Caco-2 (cell line): ENCODE results near the gene UGGT2. TPM values are rescaled to one million over a fixed set of nuclear protein-coding genes. Genes with fewer than 3 reads are reported as not detected.

ENCODE experiments used
- Bru-seq: library from RNA; stranded (reverse); fragments of 400-500 nt; gene quantifications from one replicate; lab custom pipeline; 2021; lab: Mats Ljungman, UMichigan
- BruChase-seq, 2 experiments: library from RNA; stranded (reverse); fragments of 400-500 nt; gene quantifications; one replicate each; lab custom pipeline; 2021; lab: Mats Ljungman, UMichigan
- BruUV-seq: library from RNA; stranded (reverse); fragments of 400-500 nt; replicated peaks from 2 replicates; lab custom pipeline; 2021; lab: Mats Ljungman, UMichigan
- CTCF ChIA-PET: fragments of 300-600 bp; sonication (Branson Sonifier 250); formaldehyde crosslinking; loops from one replicate; lab custom pipeline; 2022; ENCODE audit warnings: antibody characterized with exemption; lab: Charles Lee
- POLR2A ChIA-PET: fragments of 300-600 bp; sonication (Branson Sonifier 250); formaldehyde crosslinking; loops from one replicate; lab custom pipeline; 2022; ENCODE audit warnings: antibody characterized with exemption; lab: Charles Lee
- DNase-seq, 2 experiments: peaks; one replicate each; pipeline versions ENCODE4 v3.0.0 to v3.0.0-alpha.2; 2020 to 2022
- H3K27me3 ChIP-seq: replicated peaks from 2 replicates; pipeline ENCODE4 v1.6.0; 2011; ENCODE audit warnings: low read length; ENCODE audit not compliant: control insufficient read depth, insufficient read depth
- H3K36me3 ChIP-seq: 2 replicates; pipeline ENCODE4 v1.5.1; 2011; ENCODE audit warnings: low read length; ENCODE audit not compliant: control insufficient read depth, insufficient read depth
- H3K4me1 ChIP-seq: fragments of 250-450 bp; sonication (Bioruptor Pico); 2 replicates; pipeline ENCODE4 v1.5.1; 2020; ENCODE audit warnings: mild to moderate bottlenecking
- H3K4me3 ChIP-seq: 2 replicates; pipeline ENCODE4 v1.5.1; 2011; ENCODE audit warnings: low read depth, mild to moderate bottlenecking, control low read depth, low read length
- H3K9me3 ChIP-seq: fragments of 250-450 bp; sonication (Bioruptor Pico); 2 replicates; pipeline ENCODE4 v1.5.1; 2020; ENCODE audit warnings: mild to moderate bottlenecking, moderate library complexity
- H3K27ac Mint-ChIP-seq: one replicate; pipeline ENCODE4 v1.8.0; 2022; ENCODE audit warnings: mixed read lengths; ENCODE audit not compliant: unreplicated experiment
- H3K27me3 Mint-ChIP-seq: one replicate; pipeline ENCODE4 v1.8.0; 2022; ENCODE audit warnings: mixed read lengths; ENCODE audit not compliant: insufficient read depth, unreplicated experiment
- H3K36me3 Mint-ChIP-seq: one replicate; pipeline ENCODE4 v1.8.0; 2022; ENCODE audit warnings: mild to moderate bottlenecking, mixed read lengths; ENCODE audit not compliant: insufficient read depth, unreplicated experiment
- H3K4me1 Mint-ChIP-seq: one replicate; pipeline ENCODE4 v1.8.0; 2022; ENCODE audit warnings: low read depth, mixed read lengths; ENCODE audit not compliant: unreplicated experiment
- H3K4me3 Mint-ChIP-seq: one replicate; pipeline ENCODE4 v1.8.0; 2022; ENCODE audit warnings: mild to moderate bottlenecking, moderate library complexity, mixed read lengths; ENCODE audit not compliant: unreplicated experiment
- H3K9me3 Mint-ChIP-seq: one replicate; pipeline ENCODE4 v1.8.0; 2022; ENCODE audit warnings: mixed read lengths; ENCODE audit not compliant: unreplicated experiment
- intact Hi-C: fragments of 100-400 bp; cut with micrococcal nuclease; formaldehyde crosslinking; loops from one replicate; pipeline ENCODE4 v1.10.0; 2022; ENCODE audit not compliant: unreplicated experiment
- long read RNA-seq: library from polyadenylated mRNA; stranded (forward); transcript quantifications from one replicate; pipeline ENCODE4 v2.0.0, GENCODE V29; 2022
- total RNA-seq: library from RNA; stranded (reverse); gene quantifications from 2 replicates; pipeline ENCODE4 v1.2.3, GENCODE V29; 2022
- TF ChIP-seq, protein P1 (sequence below), 2 experiments: fragments of 200-600 bp in 1 of 2; IDR thresholded peaks; 1 replicate in 1 of 2; 2 replicates in 1 of 2; pipeline versions ENCODE4 v1.5.1 to v1.8.0; 2011 to 2022; ENCODE audit warnings: antibody characterized with exemption in 1 of 2, control low read depth in 1 of 2, inconsistent platforms in 1 of 2, low read depth in 1 of 2, low read length in 1 of 2, mild to moderate bottlenecking in 1 of 2, moderate library complexity in 1 of 2; ENCODE audit not compliant: insufficient read depth in 1 of 2, severe bottlenecking in 1 of 2, unreplicated experiment in 1 of 2

The UGGT2 gene, protein sequence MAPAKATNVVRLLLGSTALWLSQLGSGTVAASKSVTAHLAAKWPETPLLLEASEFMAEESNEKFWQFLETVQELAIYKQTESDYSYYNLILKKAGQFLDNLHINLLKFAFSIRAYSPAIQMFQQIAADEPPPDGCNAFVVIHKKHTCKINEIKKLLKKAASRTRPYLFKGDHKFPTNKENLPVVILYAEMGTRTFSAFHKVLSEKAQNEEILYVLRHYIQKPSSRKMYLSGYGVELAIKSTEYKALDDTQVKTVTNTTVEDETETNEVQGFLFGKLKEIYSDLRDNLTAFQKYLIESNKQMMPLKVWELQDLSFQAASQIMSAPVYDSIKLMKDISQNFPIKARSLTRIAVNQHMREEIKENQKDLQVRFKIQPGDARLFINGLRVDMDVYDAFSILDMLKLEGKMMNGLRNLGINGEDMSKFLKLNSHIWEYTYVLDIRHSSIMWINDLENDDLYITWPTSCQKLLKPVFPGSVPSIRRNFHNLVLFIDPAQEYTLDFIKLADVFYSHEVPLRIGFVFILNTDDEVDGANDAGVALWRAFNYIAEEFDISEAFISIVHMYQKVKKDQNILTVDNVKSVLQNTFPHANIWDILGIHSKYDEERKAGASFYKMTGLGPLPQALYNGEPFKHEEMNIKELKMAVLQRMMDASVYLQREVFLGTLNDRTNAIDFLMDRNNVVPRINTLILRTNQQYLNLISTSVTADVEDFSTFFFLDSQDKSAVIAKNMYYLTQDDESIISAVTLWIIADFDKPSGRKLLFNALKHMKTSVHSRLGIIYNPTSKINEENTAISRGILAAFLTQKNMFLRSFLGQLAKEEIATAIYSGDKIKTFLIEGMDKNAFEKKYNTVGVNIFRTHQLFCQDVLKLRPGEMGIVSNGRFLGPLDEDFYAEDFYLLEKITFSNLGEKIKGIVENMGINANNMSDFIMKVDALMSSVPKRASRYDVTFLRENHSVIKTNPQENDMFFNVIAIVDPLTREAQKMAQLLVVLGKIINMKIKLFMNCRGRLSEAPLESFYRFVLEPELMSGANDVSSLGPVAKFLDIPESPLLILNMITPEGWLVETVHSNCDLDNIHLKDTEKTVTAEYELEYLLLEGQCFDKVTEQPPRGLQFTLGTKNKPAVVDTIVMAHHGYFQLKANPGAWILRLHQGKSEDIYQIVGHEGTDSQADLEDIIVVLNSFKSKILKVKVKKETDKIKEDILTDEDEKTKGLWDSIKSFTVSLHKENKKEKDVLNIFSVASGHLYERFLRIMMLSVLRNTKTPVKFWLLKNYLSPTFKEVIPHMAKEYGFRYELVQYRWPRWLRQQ (N-terminal part only)
- 35.5 and 42.0 TPM in 2 replicates for total RNA-seq
- percentile 84 among the genes with signal in this experiment for Bru-seq, nascent RNA
- percentile 87 among the genes with signal in this experiment for BruChase-seq, experiment 1, labeled RNA remaining after a 2-hour chase
- BruChase-seq, experiment 2, labeled RNA remaining after a 6-hour chase: percentile 74 among the genes with signal in this experiment
- long read RNA-seq, full-length matches to known transcripts: 24 of 58 reads
- long read RNA-seq, partial matches to known transcripts: 11 of 58 reads
- long read RNA-seq, other reads (novel, unspliced or antisense): 23 of 58 reads

DNA sequence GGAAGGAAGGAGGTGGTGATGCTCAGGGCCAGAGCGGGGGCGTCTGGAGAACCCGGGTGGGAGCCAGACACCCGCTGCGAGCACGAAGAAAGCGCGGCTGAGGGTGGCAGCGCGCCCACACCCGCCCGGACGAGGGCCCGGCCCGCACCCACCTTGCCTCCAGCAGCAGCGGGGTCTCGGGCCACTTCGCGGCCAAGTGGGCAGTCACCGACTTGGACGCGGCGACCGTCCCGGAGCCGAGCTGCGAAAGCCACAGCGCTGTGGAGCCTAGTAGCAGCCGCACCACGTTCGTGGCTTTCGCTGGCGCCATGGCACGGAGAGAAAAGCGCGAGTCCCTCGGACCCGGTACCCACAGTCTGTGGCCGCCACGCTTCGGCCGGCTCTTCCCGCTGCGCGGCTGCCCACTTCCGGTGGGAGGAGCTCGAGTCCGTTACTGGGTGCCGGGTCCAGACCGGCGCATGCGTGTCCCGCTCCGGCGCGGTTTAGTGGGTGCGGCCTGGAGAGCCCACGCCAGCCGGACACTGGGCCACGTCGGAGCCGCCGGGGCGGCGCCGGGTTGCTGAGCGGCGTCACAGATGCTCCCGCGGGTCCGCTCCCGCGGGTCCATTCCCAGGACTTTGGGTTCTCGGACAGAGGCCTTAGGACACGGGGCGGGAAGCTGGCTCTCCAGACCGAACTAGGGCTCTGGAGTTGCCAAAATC, at the start of gene UGGT2:
TSS of gene UGGT2 (minus strand) at position 399 of the 701 bp plus-strand sequence. CDS start at position 310, 89 bp downstream.
- peaks cover 2% of the 10 kb centered on the region for H3K27me3 Mint-ChIP-seq
- peaks cover 13% of the 10 kb centered on the region for H3K36me3 Mint-ChIP-seq
- H3K4me1 Mint-ChIP-seq: no peaks in the 10 kb centered on the region
- Histone ChIP-seq H3K9me3 (no peaks in the 10 kb centered on the region), H3K27me3 (no peaks in the 10 kb centered on the region), H3K4me1 (no peaks in the 10 kb centered on the region), H3K4me3 (peak within 1 kb of the TSS; percentile 100), H3K36me3 (no peaks in the 10 kb centered on the region)
- ChIA-PET CTCF (interaction anchor here (2.7 kb wide), 1 partner anchor 33 kb away, joined by 33 read pairs; no protein-coding TSS in a partner anchor), POLR2A (interaction anchor here (0.5 to 1.6 kb wide), 11 partner anchors 8 to 1381 kb away, joined by 3 to 12 read pairs (median 4); partner anchors contain the start of genes DNAJC3 and RAP2A)
- BruUV-seq: no TSS peak
- peak within 1 kb of the TSS; percentile 87 for H3K4me3 Mint-ChIP-seq
- H3K27ac Mint-ChIP-seq: peak within 1 kb of the TSS; percentile 88
- TF ChIP-seq, protein P1, sequence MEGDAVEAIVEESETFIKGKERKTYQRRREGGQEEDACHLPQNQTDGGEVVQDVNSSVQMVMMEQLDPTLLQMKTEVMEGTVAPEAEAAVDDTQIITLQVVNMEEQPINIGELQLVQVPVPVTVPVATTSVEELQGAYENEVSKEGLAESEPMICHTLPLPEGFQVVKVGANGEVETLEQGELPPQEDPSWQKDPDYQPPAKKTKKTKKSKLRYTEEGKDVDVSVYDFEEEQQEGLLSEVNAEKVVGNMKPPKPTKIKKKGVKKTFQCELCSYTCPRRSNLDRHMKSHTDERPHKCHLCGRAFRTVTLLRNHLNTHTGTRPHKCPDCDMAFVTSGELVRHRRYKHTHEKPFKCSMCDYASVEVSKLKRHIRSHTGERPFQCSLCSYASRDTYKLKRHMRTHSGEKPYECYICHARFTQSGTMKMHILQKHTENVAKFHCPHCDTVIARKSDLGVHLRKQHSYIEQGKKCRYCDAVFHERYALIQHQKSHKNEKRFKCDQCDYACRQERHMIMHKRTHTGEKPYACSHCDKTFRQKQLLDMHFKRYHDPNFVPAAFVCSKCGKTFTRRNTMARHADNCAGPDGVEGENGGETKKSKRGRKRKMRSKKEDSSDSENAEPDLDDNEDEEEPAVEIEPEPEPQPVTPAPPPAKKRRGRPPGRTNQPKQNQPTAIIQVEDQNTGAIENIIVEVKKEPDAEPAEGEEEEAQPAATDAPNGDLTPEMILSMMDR (IDR thresholded peaks at IDR 0.05; ENCODE audit: insufficient read depth in 1 of 2, low read depth in 1 of 2, low read length in 1 of 2, severe bottlenecking in 1 of 2, unreplicated experiment in 1 of 2): no peak
- intact Hi-C loops: loop anchor here (1.0 to 5.0 kb wide), 3 partner anchors 33 to 1380 kb away; partner anchors contain the start of gene DNAJC3
- H3K9me3 Mint-ChIP-seq: no peaks in the 10 kb centered on the region
- DNase-seq: peak; percentile 96 to 97

DNA sequence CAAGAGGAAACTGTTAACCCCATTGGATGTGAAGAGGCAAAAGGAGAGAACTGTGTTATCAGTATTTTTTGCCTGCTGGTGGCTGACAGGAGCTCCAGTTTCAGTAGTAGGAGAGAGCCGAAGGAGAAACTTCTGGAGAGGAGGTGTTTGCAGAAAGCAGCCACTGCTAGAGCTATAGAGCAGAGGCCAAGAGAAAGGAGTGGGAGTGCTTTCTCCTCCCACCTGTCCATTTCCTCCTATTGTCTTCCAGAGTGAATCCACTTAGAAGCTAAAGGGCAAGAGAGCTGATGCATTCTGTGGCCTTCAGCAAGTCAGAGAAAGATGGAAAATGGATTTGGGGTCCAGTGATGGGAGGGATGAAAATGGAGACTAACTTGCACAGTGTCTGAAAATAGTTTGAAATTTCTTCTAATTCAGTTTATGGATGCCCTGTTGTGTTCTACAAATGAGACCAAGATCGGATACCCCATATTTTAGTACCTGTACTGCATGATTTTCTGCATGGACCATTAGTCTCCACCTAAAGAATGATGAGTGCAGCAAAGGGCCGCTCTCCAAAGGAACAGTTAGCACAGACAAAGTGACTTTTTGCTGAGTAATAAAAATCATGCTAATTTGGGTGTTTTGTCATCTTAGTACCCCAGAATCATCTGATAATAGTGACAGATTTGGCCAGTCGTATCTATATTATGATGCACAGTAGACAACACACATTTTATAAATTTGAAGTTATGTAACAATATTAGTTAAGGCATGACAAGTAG, 47.4 kb upstream of the UGGT2 start:
- Mint-ChIP-seq H3K4me1 (no peaks in the 10 kb centered on the region), H3K4me3 (no peak overlapping the region), H3K27me3 (peaks cover 21% of the 10 kb centered on the region), H3K9me3 (peaks cover 9% of the 10 kb centered on the region), H3K36me3 (no peaks in the 10 kb centered on the region), H3K27ac (no peak overlapping the region)
- TF ChIP-seq, protein P1 (IDR thresholded peaks at IDR 0.05; ENCODE audit: insufficient read depth in 1 of 2, low read depth in 1 of 2, low read length in 1 of 2, severe bottlenecking in 1 of 2, unreplicated experiment in 1 of 2): no peak
- H3K9me3 ChIP-seq: no peaks in the 10 kb centered on the region
- intact Hi-C loops: no loop called here
- H3K27me3 ChIP-seq: no peaks in the 10 kb centered on the region
- no TSS peak for BruUV-seq
- no peak overlapping the region for H3K4me3 ChIP-seq
- ChIA-PET POLR2A (no interaction called here), CTCF (no interaction called here)
- H3K36me3 ChIP-seq: no peaks in the 10 kb centered on the region
- no peaks in the 10 kb centered on the region for H3K4me1 ChIP-seq
- DNase-seq: no peak
